NT2/D1 (cell line): ENCODE measurements around the gene LDHAL6B.

ENCODE experiments used
- YY1 ChIP-seq: IDR thresholded peaks from 2 replicates; pipeline ENCODE4 v1.6.1; 2011; ENCODE audit not compliant: insufficient read length, insufficient read depth
- ZNF274 ChIP-seq: IDR thresholded peaks from 2 replicates; pipeline ENCODE4 v1.6.1; 2011; ENCODE audit warnings: mild to moderate bottlenecking, low read depth, low read length

DNA sequence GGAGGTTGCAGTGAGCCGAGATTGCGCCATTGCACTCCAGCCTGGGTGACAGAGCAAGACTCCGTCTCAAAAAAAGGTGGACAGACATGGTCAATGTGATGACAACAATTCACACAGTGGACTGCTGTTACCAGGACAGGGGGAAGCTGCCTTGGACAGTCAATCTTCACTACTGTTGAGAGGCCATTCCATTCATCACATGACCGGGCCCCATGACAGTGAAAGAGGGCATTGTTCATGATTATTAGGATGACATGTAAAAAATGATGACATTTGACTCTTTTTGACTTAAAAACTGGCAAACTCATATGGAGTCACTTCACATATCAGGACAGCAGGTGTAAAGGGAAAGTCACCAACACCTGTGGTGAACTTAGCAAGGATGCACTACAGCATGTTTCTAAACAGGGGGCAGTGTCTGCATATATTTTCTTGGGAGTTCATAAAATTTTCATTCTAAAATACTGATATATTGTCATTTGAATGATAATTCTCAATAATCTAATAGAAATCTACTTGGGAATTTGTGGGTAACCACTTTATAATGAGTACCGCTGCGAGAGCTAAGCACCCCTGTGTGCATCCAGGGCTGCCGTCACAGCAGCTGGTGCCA lies 34.2 kb upstream of the LDHAL6B start:
- TF ChIP-seq ZNF274 (no peak), YY1 (no peak)
